ENCODE measurements around the gene SPATA46. TPM values are rescaled to one million over a fixed set of nuclear protein-coding genes. Genes with fewer than 3 reads are reported as not detected.
A peak's percentile ranks its signal among the peaks of the same experiment; 100 is the strongest.
"Not testable (repeated sequence)": the region's sequence is repeated elsewhere in the genome, so short reads cannot be mapped to it uniquely, and the experiment has no call there.

SPATA46 gene
- not detected for polyA plus RNA-seq

- Mint-ChIP-seq H3K27me3 (peaks cover 6% of the 10 kb centered on the region), H3K4me1 (no peaks in the 10 kb centered on the region), H3K9me3 (no peaks in the 10 kb centered on the region), H3K27ac (no peak within 1 kb of the TSS), H3K36me3 (peaks cover 1% of the 10 kb centered on the region), H3K4me3 (no peak within 1 kb of the TSS)
Measured at GRCh38 chr1:162376691-162377090, at the start of gene SPATA46. SPATA46 (minus strand) TSS chr1:162376854; CDS start chr1:162376790, 64 bp downstream.

GRCh38 chr1:162422662-162423375 is 46.2 kb upstream of the SPATA46 start:
- no peak overlapping the region for H3K4me3 Mint-ChIP-seq
- H3K4me1 Mint-ChIP-seq = peaks cover 2 to 9% (median 4%) of the 10 kb centered on the region in 3 donors
- peaks cover 2% of the 10 kb centered on the region for H3K36me3 Mint-ChIP-seq
- peak overlapping the region in 1 of 3 donors; percentile 51 for H3K27ac Mint-ChIP-seq
- no peaks in the 10 kb centered on the region for H3K9me3 Mint-ChIP-seq
- peaks cover 6% of the 10 kb centered on the region for H3K27me3 Mint-ChIP-seq

- Mint-ChIP-seq H3K4me3 (no peak overlapping the region), H3K4me1 (peaks cover 2 to 9% (median 4%) of the 10 kb centered on the region in 3 donors), H3K36me3 (peaks cover 2% of the 10 kb centered on the region), H3K27me3 (peaks cover 6% of the 10 kb centered on the region), H3K9me3 (no peaks in the 10 kb centered on the region), H3K27ac (no peak overlapping the region)
Measured at GRCh38 chr1:162421258-162422164, 44.9 kb upstream of the SPATA46 start.

GRCh38 chr1:162420120-162420519 is 43.5 kb upstream of the SPATA46 start:
- Mint-ChIP-seq H3K27me3 (peaks cover 9% of the 10 kb centered on the region), H3K4me1 (peaks cover 2 to 9% (median 4%) of the 10 kb centered on the region in 3 donors), H3K9me3 (peaks cover 0 to 3% (median 0%) of the 10 kb centered on the region in 3 donors), H3K4me3 (no peak overlapping the region), H3K36me3 (peaks cover 2% of the 10 kb centered on the region), H3K27ac (no peak overlapping the region)

GRCh38 chr1:162419450-162419931 is 42.8 kb upstream of the SPATA46 start:
- H3K9me3 Mint-ChIP-seq, H3K4me3 Mint-ChIP-seq, H3K27ac Mint-ChIP-seq, H3K27me3 Mint-ChIP-seq, H3K4me1 Mint-ChIP-seq, H3K36me3 Mint-ChIP-seq: not testable (repeated sequence)

GRCh38 chr1:162418584-162418983 is 41.9 kb upstream of the SPATA46 start:
- H3K36me3 Mint-ChIP-seq, H3K27ac Mint-ChIP-seq, H3K4me3 Mint-ChIP-seq, H3K4me1 Mint-ChIP-seq, H3K9me3 Mint-ChIP-seq: not testable (repeated sequence)
- H3K27me3 Mint-ChIP-seq = peaks cover 11% of the 10 kb centered on the region

- Mint-ChIP-seq H3K9me3 (peaks cover 0 to 3% (median 0%) of the 10 kb centered on the region in 3 donors), H3K27ac (no peak overlapping the region), H3K4me1 (peaks cover 0 to 5% (median 0%) of the 10 kb centered on the region in 3 donors), H3K4me3 (no peak overlapping the region), H3K36me3 (peaks cover 2% of the 10 kb centered on the region), H3K27me3 (peaks cover 13% of the 10 kb centered on the region)
Measured at GRCh38 chr1:162417650-162418049, 41.0 kb upstream of the SPATA46 start.

GRCh38 chr1:162416909-162417308 is 40.3 kb upstream of the SPATA46 start:
- H3K27me3 Mint-ChIP-seq = peaks cover 15% of the 10 kb centered on the region
- no peak overlapping the region for H3K4me3 Mint-ChIP-seq
- H3K27ac Mint-ChIP-seq = no peak overlapping the region
- peaks cover under 1% of the 10 kb centered on the region for H3K36me3 Mint-ChIP-seq
- peaks cover 0 to 5% (median 0%) of the 10 kb centered on the region in 3 donors for H3K4me1 Mint-ChIP-seq
- peaks cover 0 to 3% (median 0%) of the 10 kb centered on the region in 3 donors for H3K9me3 Mint-ChIP-seq

GRCh38 chr1:162416215-162416614 is 39.6 kb upstream of the SPATA46 start:
- Mint-ChIP-seq H3K4me1 (peaks cover 0 to 2% (median 0%) of the 10 kb centered on the region in 3 donors), H3K4me3 (no peak overlapping the region), H3K27me3 (peaks cover 15% of the 10 kb centered on the region), H3K9me3 (peaks cover 0 to 3% (median 0%) of the 10 kb centered on the region in 3 donors), H3K27ac (no peak overlapping the region), H3K36me3 (no peaks in the 10 kb centered on the region)

- Mint-ChIP-seq H3K9me3 (peaks cover 0 to 3% (median 0%) of the 10 kb centered on the region in 3 donors), H3K27ac (no peak within 1 kb of the TSS), H3K27me3 (peaks cover 21% of the 10 kb centered on the region), H3K36me3 (no peaks in the 10 kb centered on the region), H3K4me3 (peak within 1 kb of the TSS in 1 of 4 donors; percentile 43), H3K4me1 (peaks cover 0 to 5% (median 0%) of the 10 kb centered on the region in 3 donors)
Measured at GRCh38 chr1:162412002-162412401, 35.3 kb upstream of the SPATA46 start, which contains the start of gene SH2D1B. SH2D1B (minus strand) TSS chr1:162412136; CDS start chr1:162412016, 120 bp downstream.

GRCh38 chr1:162407539-162407938 is 30.9 kb upstream of the SPATA46 start:
- H3K9me3 Mint-ChIP-seq = no peaks in the 10 kb centered on the region
- H3K36me3 Mint-ChIP-seq = no peaks in the 10 kb centered on the region
- no peak overlapping the region for H3K27ac Mint-ChIP-seq
- H3K4me3 Mint-ChIP-seq = no peak overlapping the region
- peaks cover 11% of the 10 kb centered on the region for H3K27me3 Mint-ChIP-seq
- H3K4me1 Mint-ChIP-seq = peaks cover 0 to 3% (median 0%) of the 10 kb centered on the region in 3 donors

GRCh38 chr1:162406811-162407210 is 30.2 kb upstream of the SPATA46 start:
- no peaks in the 10 kb centered on the region for H3K9me3 Mint-ChIP-seq
- H3K4me3 Mint-ChIP-seq = no peak overlapping the region
- H3K27me3 Mint-ChIP-seq = peaks cover 12% of the 10 kb centered on the region
- H3K4me1 Mint-ChIP-seq = peaks cover 0 to 3% (median 0%) of the 10 kb centered on the region in 3 donors
- H3K27ac Mint-ChIP-seq = no peak overlapping the region
- no peaks in the 10 kb centered on the region for H3K36me3 Mint-ChIP-seq

GRCh38 chr1:162405800-162406199 is 29.1 kb upstream of the SPATA46 start:
- H3K4me1 Mint-ChIP-seq = peaks cover 0 to 3% (median 0%) of the 10 kb centered on the region in 3 donors
- H3K9me3 Mint-ChIP-seq = no peaks in the 10 kb centered on the region
- H3K27me3 Mint-ChIP-seq = peaks cover 10% of the 10 kb centered on the region
- no peaks in the 10 kb centered on the region for H3K36me3 Mint-ChIP-seq
- H3K4me3 Mint-ChIP-seq = no peak overlapping the region
- H3K27ac Mint-ChIP-seq = no peak overlapping the region

- no peaks in the 10 kb centered on the region for H3K9me3 Mint-ChIP-seq
- H3K27ac Mint-ChIP-seq = no peak overlapping the region
- H3K36me3 Mint-ChIP-seq = no peaks in the 10 kb centered on the region
- peaks cover 6% of the 10 kb centered on the region for H3K27me3 Mint-ChIP-seq
- H3K4me1 Mint-ChIP-seq = peaks cover 0 to 3% (median 0%) of the 10 kb centered on the region in 3 donors
- no peak overlapping the region for H3K4me3 Mint-ChIP-seq
Measured at GRCh38 chr1:162404550-162405160, 28.0 kb upstream of the SPATA46 start.

Data from IgD-negative memory B cell (primary cell).